CD4-positive, alpha-beta T cell treated with Interleukin-10 for 1 hour (primary cell): ENCODE measurements around the gene EIF1.
"Not testable (repeated sequence)": the region's sequence is repeated elsewhere in the genome, so short reads cannot be mapped to it uniquely, and the experiment has no call there.

Experiments used
- DNase-seq: peaks from one replicate; pipeline ENCODE4 v3.0.0-alpha.2; 2020

The EIF1 gene

GRCh38 chr17:41656249-41657023 lies 32.2 kb upstream of the EIF1 start:
- no peak for DNase-seq

- no peak for DNase-seq
These were observed 31.4 kb upstream of the EIF1 start for GRCh38 chr17:41657176-41657754.

GRCh38 chr17:41657936-41658335 lies 30.7 kb upstream of the EIF1 start:
- DNase-seq, result no peak

GRCh38 chr17:41658846-41659245 lies 29.8 kb upstream of the EIF1 start:
- DNase-seq, result no peak

DNA sequence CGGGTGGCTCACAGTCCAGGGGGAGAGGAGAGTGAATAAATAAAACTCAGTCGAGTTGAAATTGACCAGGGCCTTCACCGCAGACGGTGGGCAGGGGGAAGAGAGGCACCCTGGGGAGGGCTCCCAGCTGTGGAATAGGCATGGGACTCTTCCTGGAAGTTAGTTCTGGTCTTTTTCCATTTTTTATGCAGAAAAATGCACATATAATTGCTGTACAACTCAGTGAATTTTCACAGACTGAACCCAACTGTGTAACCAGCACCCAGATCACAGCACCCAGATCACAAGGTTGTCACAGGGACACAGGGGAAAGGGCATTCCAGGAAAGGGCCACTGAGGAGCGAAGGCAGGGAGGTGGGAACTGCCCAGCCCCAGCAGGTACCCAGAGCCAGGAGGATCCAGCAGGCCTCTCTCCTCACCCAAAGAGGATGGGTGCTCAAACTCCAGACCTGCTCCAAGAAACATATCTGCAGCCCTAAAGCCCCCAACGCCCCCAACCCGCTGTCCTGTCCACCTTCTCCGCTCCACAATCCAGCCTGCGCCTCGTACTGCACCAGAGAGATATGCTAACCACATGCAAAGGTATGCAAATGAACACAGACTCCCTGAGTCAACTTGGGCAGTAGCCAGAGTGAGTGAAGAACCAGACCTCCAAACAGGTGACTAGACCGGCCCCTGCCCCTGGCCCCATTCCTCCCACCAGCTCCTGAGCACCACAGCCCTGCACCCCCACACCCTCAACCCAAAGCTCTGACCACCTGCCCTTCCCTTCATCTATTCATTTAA lies 29.1 kb upstream of the EIF1 start:
- DNase-seq, result no peak

DNA sequence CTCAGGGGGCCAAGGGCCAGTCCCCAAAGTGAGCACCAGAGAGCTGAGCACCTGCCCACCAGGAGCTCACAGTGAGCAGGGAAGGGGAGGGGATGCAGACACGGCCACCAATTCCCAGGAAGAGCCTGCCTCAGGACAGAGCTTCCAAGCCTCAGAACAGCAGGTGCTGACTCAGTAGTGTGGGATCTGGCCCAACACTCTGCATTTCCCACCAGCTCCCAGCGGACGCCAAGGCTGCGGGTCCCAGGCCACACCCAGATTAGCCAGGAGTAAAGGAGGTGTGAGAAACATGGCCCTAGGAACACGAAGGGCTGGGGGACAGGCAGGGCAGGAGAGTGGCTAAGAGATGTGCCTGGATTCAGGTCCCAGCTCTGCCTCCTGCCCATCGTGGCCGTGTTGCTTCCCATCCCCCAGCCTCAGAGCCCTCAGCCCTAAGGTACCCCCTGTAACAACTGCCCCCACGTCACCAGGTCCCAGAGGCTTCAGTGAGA lies 28.4 kb upstream of the EIF1 start:
- no peak for DNase-seq

DNA sequence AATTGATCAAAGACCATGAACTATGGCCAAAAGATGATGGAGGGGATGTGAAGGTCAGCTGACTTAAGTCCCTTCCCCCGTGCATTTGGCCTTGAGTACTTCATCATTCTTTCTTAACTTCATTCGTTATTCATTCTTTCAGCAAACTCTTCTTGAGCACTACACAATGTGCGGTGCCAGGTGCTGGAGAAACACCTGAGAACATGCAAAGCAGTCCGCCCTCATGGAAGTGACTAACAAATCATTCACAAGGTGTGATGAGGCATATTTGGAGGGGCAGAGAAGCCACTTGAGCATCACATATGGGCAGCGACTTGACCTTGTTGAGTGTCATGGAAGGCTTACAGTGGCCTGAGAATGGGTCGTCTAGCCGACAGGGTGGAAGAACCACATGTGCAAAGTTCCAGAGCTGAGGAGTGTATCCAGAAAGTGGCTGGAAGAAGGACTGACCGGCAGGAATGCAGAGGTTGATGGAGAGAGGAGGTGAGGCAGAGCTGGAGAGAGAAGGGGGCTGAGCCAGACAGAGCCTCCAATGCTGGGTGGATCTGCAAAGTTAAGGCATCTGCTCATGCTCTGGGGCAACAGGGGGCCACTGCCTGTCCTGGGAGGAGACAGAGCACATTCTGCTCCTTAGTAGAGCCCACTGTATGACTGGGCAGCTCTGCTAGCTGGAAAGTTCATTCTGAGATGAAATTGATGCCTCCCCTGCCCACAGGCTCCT lies 25.1 kb upstream of the EIF1 start:
- no peak for DNase-seq

DNA sequence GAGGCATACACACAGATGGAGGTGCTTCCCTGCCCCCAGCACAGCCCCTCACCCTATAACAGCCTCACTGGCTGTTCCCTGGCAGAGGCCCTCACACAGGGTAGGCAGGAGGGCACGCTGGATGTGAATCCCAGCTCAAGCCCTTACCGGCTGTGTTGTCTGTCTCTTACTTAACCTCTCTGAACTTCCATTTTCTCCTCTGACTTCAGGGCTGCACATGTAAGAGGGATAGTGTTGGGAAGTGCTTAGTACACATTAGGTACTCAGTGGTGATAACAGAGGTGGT lies 24.6 kb upstream of the EIF1 start:
- no peak for DNase-seq

GRCh38 chr17:41664587-41665565 lies 23.8 kb upstream of the EIF1 start:
- DNase-seq, result no peak

DNA sequence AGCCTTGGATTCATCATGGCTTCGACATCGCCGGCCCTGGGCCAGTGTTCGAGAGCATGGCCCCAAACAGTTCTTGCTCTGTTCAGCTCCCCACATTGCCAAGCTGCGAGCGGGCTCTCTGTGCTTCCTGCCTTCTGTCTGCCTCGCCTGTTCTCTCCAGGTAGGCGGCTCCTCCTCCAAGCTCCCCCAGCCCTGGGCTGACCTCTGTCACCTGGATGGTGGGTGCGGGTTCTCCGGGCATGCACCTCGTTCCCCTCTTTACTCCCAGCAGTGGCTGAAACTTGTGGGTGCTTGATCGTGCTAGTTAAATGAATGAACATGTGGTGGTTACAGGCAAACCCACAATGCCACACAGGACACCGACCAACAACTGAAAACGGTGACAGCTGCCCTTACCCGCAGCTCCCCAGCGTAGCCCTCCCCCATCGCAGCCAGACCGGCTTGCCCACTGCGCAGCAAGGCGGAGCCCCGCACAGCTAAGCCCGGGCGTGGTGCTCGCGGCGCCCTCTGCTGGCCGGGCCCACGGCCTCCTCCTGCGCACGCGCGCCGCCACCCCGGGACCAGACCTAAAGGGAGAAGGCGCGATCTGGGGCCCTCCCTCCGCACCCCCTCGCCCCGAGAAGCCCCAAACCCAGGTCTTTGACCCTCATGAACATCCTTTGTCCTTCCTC lies 23.0 kb upstream of the EIF1 start:
- peak; percentile 91 for DNase-seq

- DNase-seq, result peak; percentile 91
These were observed 22.4 kb upstream of the EIF1 start for GRCh38 chr17:41666237-41666641.

DNA sequence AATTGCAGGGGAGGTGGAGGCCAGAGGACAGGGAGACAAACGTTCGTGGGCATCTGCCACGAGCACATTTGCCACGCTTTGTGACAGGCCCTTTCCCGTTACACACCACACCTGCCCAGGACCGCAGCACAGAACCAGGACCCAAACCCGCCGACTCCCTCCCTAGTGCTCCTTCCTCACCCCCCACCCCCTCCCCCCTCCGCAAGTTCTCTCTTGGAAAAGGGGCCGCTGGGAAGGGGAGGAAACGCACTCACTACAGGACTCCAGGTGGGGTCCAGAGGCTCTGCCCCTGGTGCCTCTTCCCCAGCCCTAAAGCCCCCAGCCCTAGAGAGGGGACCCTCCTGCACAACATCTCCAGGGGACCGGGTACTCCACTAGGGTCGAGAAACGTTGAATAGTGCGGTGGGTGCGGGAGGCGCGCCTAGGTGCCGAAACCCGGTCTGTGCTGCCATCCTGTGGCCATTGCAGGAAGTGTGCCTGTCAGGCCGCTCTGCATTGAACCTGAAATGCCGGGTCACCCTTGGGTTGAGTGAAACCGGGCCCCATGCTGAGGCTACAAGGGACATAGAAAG lies 21.9 kb upstream of the EIF1 start:
- DNase-seq, result peak; percentile 91

DNA sequence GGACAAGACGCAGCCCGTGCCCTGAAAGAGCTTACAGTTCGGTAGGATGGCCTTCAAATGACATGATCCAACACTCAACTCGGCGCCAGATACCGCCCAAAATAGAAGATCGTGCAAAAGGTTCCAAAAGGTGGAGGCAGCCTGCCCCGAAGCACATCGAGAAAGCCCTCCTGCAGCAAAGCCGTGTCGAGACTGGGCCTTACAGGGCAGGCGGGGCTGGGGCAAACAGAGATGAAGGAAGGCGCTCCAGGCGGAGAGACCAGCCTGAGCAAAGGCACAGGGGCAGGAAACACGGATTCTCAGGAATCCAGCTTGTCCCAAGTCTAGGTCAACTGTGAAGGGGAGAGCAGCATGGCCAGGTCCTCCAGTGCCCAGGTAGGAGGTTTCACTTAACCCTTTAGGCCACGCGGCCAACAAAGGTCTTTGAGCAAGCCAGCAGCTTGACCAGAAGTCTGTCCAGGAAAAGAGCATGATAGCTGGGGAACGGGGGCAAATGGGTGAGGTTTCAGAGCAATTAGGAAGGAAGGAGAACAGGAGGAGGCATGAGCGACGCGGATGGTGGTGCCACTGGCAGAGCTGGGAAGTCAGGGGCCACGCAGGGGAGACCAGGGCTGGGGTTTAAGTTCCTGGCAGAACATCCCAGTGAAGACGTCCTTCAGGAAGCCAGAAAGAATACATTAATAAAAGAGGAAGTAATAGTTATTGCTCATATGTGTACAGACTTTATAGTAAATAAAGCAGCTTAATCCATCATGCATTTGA lies 21.2 kb upstream of the EIF1 start:
- no peak for DNase-seq

DNA sequence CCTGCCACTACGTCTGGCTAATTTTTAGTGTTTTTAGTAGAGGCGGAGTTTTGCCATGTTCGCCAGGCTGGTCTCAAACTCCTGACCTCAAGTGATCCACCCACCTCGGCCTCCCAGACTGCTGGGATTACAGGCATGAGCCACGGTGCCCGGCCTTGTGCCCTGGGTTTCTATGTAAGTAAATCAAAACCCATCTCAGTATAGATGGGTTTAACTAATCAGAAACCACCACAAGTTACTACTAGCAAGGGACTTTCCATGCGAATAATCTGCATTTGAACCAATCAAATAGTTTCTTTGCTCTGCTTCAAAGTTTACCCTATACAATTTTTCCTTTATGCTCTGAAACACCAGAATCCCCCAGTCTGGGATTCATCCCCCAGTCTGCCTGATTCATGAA lies 16.5 kb upstream of the EIF1 start:
- no peak for DNase-seq

GRCh38 chr17:41675157-41676057 lies 13.3 kb upstream of the EIF1 start:
- DNase-seq, result not testable (repeated sequence)

DNA sequence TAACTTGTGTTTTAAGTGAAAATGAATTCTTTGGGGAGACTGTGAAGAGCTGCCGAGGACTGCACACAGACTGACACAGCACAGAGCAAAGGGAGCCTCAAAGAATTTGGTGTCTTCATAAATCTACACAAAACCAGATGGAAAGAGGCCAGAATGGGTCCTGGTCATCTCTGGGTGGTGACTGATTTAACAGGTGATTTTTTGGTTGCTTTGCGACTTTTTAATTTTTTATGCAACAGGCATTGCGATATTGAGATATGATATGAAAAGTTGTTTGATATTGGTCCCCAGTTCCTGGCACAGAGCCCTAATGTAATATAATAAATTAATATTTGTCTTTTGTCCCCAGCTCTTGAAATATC lies 12.6 kb upstream of the EIF1 start:
- no peak for DNase-seq

DNA sequence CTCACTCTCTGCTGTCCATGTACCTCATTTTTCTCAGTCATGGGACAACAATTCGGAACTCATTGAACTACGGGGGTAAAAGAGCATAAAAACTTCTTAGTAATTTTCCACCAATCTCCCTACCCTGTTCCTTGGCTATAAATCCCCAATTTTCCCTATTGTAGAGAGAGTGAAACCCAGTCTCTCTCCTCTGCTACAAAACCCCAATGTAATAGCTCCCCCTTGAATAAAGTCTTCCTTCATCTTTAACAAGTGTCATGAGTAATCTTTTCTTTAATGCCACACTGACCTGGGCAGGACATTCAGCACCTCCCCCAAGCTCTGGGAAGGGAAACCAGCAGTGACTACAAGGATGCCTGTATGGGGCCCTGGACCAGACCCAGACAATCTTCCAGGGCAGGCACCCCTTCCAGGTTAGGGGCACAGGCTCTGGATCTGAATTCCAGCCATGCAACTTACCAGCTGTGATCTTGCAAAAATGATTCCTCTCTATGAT lies 10.2 kb upstream of the EIF1 start:
- DNase-seq, result no peak

- DNase-seq, result peak; percentile 89
These were observed 9.6 kb upstream of the EIF1 start for GRCh38 chr17:41678907-41679739.
